HepG2 (cell line): ENCODE results near the gene RPH3AL. TPM values are rescaled to one million over a fixed set of nuclear protein-coding genes. Genes with fewer than 3 reads are reported as not detected.

Experiments
- ATAC-seq: fragments of 200-7000 bp; cut with Tn5 transposase; 3 replicates; pipeline ENCODE4 v1.9.1; 2020; ENCODE audit warnings: mild to moderate bottlenecking, moderate library complexity
- BruUV-seq: library from RNA; stranded (reverse); fragments of 400-500 nt; replicated peaks from 2 replicates; lab custom pipeline; 2021; lab: Mats Ljungman, UMichigan
- CTCF ChIA-PET: fragments of 300-600 bp; formaldehyde crosslinking; extraction: SDS; loops from one replicate; lab custom pipeline; 2021; ENCODE audit warnings: low total read pairs, inconsistent platforms, low intra/inter-chr PET ratio; lab: Yijun Ruan, JAX
- POLR2A ChIA-PET: fragments of 350-600 bp; sonication (Branson Sonifier 250); formaldehyde crosslinking; loops from one replicate; lab custom pipeline; 2020; ENCODE audit warnings: antibody characterized with exemption, inconsistent platforms; lab: Yijun Ruan, JAX
- DNase-seq: peaks from one replicate; pipeline ENCODE4 v3.0.0-alpha.2; 2015; ENCODE audit warnings: low spot score
- FAIRE-seq: peaks from 3 replicates; lab custom pipeline; 2011; peaks lifted over from hg19 to GRCh38; lab: Jason Lieb, UNC
- H2AFZ ChIP-seq: one replicate; pipeline ENCODE4 v1.6.1; 2011; ENCODE audit warnings: low read length, inconsistent platforms
- H3K27ac ChIP-seq: fragments of 300-600 bp; 3 replicates; pipeline ENCODE4 v1.8.0; 2011; ENCODE audit warnings: mixed run types, mild to moderate bottlenecking, mixed read lengths, low read length, inconsistent platforms; ENCODE audit not compliant: insufficient read depth; ENCODE audit errors: extremely low read length
- H3K27me3 ChIP-seq, 2 experiments: fragments of 200-600 bp in 1 of 2; 2 replicates in 1 of 2; 3 replicates in 1 of 2; pipeline versions ENCODE4 v1.6.0 to v1.8.0; 2011; ENCODE audit warnings: low read length in 2 of 2, mild to moderate bottlenecking in 2 of 2, moderate library complexity in 2 of 2, inconsistent platforms in 1 of 2; ENCODE audit not compliant: insufficient read depth in 2 of 2, control insufficient read depth in 1 of 2
- H3K36me3 ChIP-seq, 2 experiments: fragments of 200-600 bp in 1 of 2; replicated peaks in 1 of 2; 2 replicates in 1 of 2; 3 replicates in 1 of 2; pipeline versions ENCODE4 v1.5.1 to v1.8.0; 2011; ENCODE audit warnings: low read length in 2 of 2, inconsistent platforms in 1 of 2; ENCODE audit not compliant: insufficient read depth in 2 of 2, control insufficient read depth in 1 of 2
- H3K4me1 ChIP-seq: 2 replicates; pipeline ENCODE4 v1.5.1; 2012; ENCODE audit warnings: low read length, inconsistent platforms; ENCODE audit not compliant: insufficient read depth
- H3K4me2 ChIP-seq: 2 replicates; pipeline ENCODE4 v1.6.0; 2011; ENCODE audit warnings: low read depth, low read length, inconsistent platforms
- H3K4me3 ChIP-seq, 3 experiments: fragments of 200-600 bp in 1 of 3; sonication (generic), shearing (Covaris generic) in 1 of 3; replicated peaks in 1 of 3; 2 replicates each; pipeline ENCODE4 v1.5.1; 2011 to 2016; ENCODE audit warnings: low read length in 3 of 3, inconsistent platforms in 2 of 3, low read depth in 2 of 3, mild to moderate bottlenecking in 2 of 3, control low read depth in 1 of 3, mixed read lengths in 1 of 3; ENCODE audit not compliant: insufficient read depth in 1 of 3
- H3K79me2 ChIP-seq: one replicate; pipeline ENCODE4 v1.6.1; 2011; ENCODE audit warnings: low read length, inconsistent platforms; ENCODE audit not compliant: insufficient read depth
- H3K9ac ChIP-seq: 2 replicates; pipeline ENCODE4 v1.6.0; 2011; ENCODE audit warnings: mild to moderate bottlenecking, low read depth, low read length, inconsistent platforms; ENCODE audit not compliant: insufficient read depth
- H3K9me3 ChIP-seq: 2 replicates; pipeline ENCODE4 v1.5.1; 2012; ENCODE audit warnings: mild to moderate bottlenecking, low read length
- H4K20me1 ChIP-seq: 2 replicates; pipeline ENCODE4 v1.6.0; 2011; ENCODE audit warnings: inconsistent platforms, mild to moderate bottlenecking, low read length, moderate library complexity; ENCODE audit not compliant: insufficient read depth
- ATF7 ChIP-seq, 2 experiments: fragments of 450-650 bp in 1 of 2; sonication (generic) in 1 of 2; formaldehyde crosslinking in 1 of 2; IDR thresholded peaks; 2 replicates each; pipeline versions ENCODE4 v1.4.0 to v1.6.1; 2016 to 2020; ENCODE audit warnings: antibody characterized with exemption in 1 of 2, mild to moderate bottlenecking in 1 of 2, missing genetic modification reagents in 1 of 2
- BHLHE40 ChIP-seq: IDR thresholded peaks from 2 replicates; pipeline ENCODE4 v1.6.1; 2011; ENCODE audit warnings: low read length, improper control_type of control experiment
- HNRNPK ChIP-seq: fragments of 200-400 bp; formaldehyde crosslinking; IDR thresholded peaks from 2 replicates; pipeline ENCODE4 v1.6.1; 2018; ENCODE audit warnings: low read length, low read depth, moderate library complexity, mild to moderate bottlenecking; ENCODE audit not compliant: poor library complexity, severe bottlenecking
- HOXD1 ChIP-seq: sonication (generic); formaldehyde crosslinking; IDR thresholded peaks from 2 replicates; pipeline ENCODE4 v1.5.0; 2020; ENCODE audit warnings: missing genetic modification reagents
- KDM6A ChIP-seq: IDR thresholded peaks from 2 replicates; pipeline ENCODE4 v1.6.1; 2016; ENCODE audit warnings: low read depth
- MAFG ChIP-seq: sonication (generic); formaldehyde crosslinking; IDR thresholded peaks from 2 replicates; pipeline ENCODE4 v1.5.1; 2020; ENCODE audit warnings: mild to moderate bottlenecking, missing genetic modification reagents
- RBAK ChIP-seq: sonication (generic); formaldehyde crosslinking; IDR thresholded peaks from 2 replicates; pipeline ENCODE4 v1.5.1; 2020; ENCODE audit warnings: mild to moderate bottlenecking, missing genetic modification reagents
- SMAD1 ChIP-seq: sonication (generic); formaldehyde crosslinking; IDR thresholded peaks from 2 replicates; pipeline ENCODE4 v1.4.0; 2020; ENCODE audit warnings: missing genetic modification reagents, low read depth, mild to moderate bottlenecking, borderline replicate concordance
- ZFYVE20 ChIP-seq: sonication (generic); formaldehyde crosslinking; IDR thresholded peaks from 2 replicates; pipeline ENCODE4 v1.8.0; 2023; ENCODE audit warnings: low read depth, mild to moderate bottlenecking, moderate library complexity, missing genetic modification reagents, borderline replicate concordance
- ZNF263 ChIP-seq: sonication (generic); formaldehyde crosslinking; IDR thresholded peaks from 2 replicates; pipeline ENCODE4 v1.4.0; 2020; ENCODE audit warnings: missing genetic modification reagents
- ZNF34 ChIP-seq: sonication (generic); formaldehyde crosslinking; IDR thresholded peaks from 2 replicates; pipeline ENCODE4 v1.4.0; 2020; ENCODE audit warnings: mild to moderate bottlenecking, missing genetic modification reagents, borderline replicate concordance
- WGBS: methylation state at CpG from one replicate; pipeline ENCODE4 v1.1.6; 2017; ENCODE audit warnings: low lambda C conversion rate; 5-methylcytosine and 5-hydroxymethylcytosine counted together
- in situ Hi-C: cut with HindIII; loops from 2 replicates; pipeline ENCODE4 v1.10.0; 2017; ENCODE audit warnings: low pct_unique_long_range_greater_than_20kb; ENCODE audit not compliant: extremely low pct_ligation_motif_present
- intact Hi-C: fragments of 100-400 bp; cut with micrococcal nuclease; formaldehyde crosslinking; loops from one replicate; pipeline ENCODE4 v1.10.0; 2022; ENCODE audit not compliant: unreplicated experiment
- polyA plus RNA-seq, 8 experiments: library from polyadenylated mRNA; depleted of rRNA in 3 of 8; stranded (reverse) in 7 of 8; unstranded in 1 of 8; fragments of >200 nt; fragmentation: Illumina TruSeq in 4 of 8; extraction: Trizol in 4 of 8; gene quantifications; 2 replicates each; pipeline versions ENCODE4 v1.2.1 to v1.2.3, GENCODE V29; 2011 to 2016; ENCODE audit warnings: low read depth in 4 of 8, missing spikeins in 1 of 8, mixed read lengths in 1 of 8; ENCODE audit not compliant: insufficient read depth in 1 of 8
- total RNA-seq, 5 experiments: library from RNA; depleted of rRNA; stranded (reverse); fragments of >200 nt; fragmentation: Illumina TruSeq; extraction: Trizol; gene quantifications; 2 replicates each; pipeline ENCODE4 v1.2.3, GENCODE V29; 2016; ENCODE audit warnings: low read depth in 1 of 5
- TF ChIP-seq, protein P1 (sequence below): sonication (generic); formaldehyde crosslinking; IDR thresholded peaks from 2 replicates; pipeline ENCODE4 v1.5.0; 2020; ENCODE audit warnings: missing genetic modification reagents, mild to moderate bottlenecking, borderline replicate concordance

RPH3AL gene
- total and polyA plus RNA-seq, 2 of the 13 experiments (the other 11 are each of a cell fraction or from before 2014, with no cell fraction given) = 7.8 to 16.4 TPM

DNA sequence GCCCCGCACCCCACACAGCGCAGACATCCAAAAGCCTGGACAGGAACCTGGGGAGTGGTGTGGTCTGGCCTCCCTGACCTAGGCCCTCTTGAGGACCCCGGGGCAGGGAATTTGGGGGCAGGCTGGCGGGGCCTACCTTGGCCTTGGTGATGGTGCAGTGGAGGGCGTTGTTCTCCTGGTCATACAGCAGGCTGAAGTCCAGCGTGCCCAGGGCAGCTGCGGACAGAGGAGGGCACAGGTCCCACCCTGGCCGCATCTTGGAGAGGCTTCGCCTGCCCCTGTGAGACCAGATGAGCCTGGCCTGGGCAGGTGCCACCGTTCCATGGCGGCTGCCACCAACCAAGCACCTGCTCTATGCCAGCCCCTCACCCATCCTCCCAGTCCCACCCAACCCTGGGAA, 180.2 kb downstream of the RPH3AL start:
- 28% methylated on average over 5 of the region's 11 CpGs for WGBS
- intact Hi-C loops = no loop called here
- H3K9ac ChIP-seq = no peak overlapping the region
- no peak overlapping the region for H3K27ac ChIP-seq
- ChIA-PET CTCF (no interaction called here), POLR2A (no interaction called here)
- no peak overlapping the region for H3K4me2 ChIP-seq
- TF ChIP-seq KDM6A (no peak), HNRNPK (no peak), ZNF34 (no peak), RBAK (CRISPR knock-in tag) (no peak), ATF7 (IDR thresholded peaks at IDR 0.05) (no peak), ATF7 (CRISPR knock-in tag; IDR thresholded peaks at IDR 0.05) (no peak), BHLHE40 (no peak)
- no TSS peak for BruUV-seq
- no peaks in the 10 kb centered on the region for H3K79me2 ChIP-seq
- ATAC-seq (no peak; the same call in 1 of the 3 replicates), DNase-seq (no peak), FAIRE-seq (no peak)
- peaks cover 2 to 28% of the 10 kb centered on the region in 2 experiments; a peak in 3 of 5 replicates for H3K27me3 ChIP-seq
- H4K20me1 ChIP-seq = 0 out of 2 replicates have a peak, but pooled peaks cover 4% of the 10 kb centered on the region
- in situ Hi-C loops = no loop called here
- no peaks in the 10 kb centered on the region for H3K4me1 ChIP-seq
- no peak overlapping the region for H3K4me3 ChIP-seq
- no peaks in the 10 kb centered on the region for H3K9me3 ChIP-seq
- no peaks in the 10 kb centered on the region for H3K36me3 ChIP-seq
- H2AFZ ChIP-seq = no peak overlapping the region

DNA sequence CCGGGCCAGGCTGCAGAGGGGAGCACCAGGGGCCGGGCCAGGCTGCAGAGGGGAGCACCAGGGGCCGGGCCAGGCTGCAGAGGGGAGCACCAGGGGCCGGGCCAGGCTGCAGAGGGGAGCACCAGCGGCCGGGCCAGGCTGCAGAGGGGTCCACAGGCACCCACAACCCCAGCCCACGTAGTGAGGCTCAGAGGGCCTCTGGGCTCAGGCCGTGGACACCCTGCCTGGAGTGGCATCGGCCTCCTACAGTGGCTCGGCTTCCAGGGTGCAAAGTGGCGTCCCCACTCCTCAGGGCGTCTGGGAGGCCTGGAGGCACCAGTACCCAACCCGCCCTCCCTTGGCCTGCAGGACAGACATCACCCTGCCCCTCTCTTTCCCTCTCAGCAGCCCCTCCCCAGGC, 180.7 kb downstream of the RPH3AL start:
- H3K4me3 ChIP-seq = no peak overlapping the region
- TF ChIP-seq, protein P1, sequence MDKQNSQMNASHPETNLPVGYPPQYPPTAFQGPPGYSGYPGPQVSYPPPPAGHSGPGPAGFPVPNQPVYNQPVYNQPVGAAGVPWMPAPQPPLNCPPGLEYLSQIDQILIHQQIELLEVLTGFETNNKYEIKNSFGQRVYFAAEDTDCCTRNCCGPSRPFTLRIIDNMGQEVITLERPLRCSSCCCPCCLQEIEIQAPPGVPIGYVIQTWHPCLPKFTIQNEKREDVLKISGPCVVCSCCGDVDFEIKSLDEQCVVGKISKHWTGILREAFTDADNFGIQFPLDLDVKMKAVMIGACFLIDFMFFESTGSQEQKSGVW (CRISPR knock-in tag) = no peak
- TF ChIP-seq SMAD1 (CRISPR knock-in tag) = no peak
- TF ChIP-seq MAFG (CRISPR knock-in tag) = no peak
- no peak for TF ChIP-seq ZFYVE20 (CRISPR knock-in tag)
- TF ChIP-seq ZNF263 (CRISPR knock-in tag) = peak; percentile 76
- no peak for TF ChIP-seq HOXD1 (CRISPR knock-in tag)
- 70% methylated on average over 2 of the region's 13 CpGs for WGBS
- H3K27me3 ChIP-seq = peaks cover 2 to 24% of the 10 kb centered on the region in 2 experiments; a peak in 3 of 5 replicates
- no peaks in the 10 kb centered on the region for H3K36me3 ChIP-seq
- no TSS peak for BruUV-seq
- in situ Hi-C loops = no loop called here
- no peak for DNase-seq
- no peaks in the 10 kb centered on the region for H3K9me3 ChIP-seq
- peak; percentile 28; the same call in 1 of the 3 replicates for ATAC-seq
- no peak overlapping the region for H3K27ac ChIP-seq
- ChIA-PET POLR2A (no interaction called here), CTCF (no interaction called here)
- intact Hi-C loops = no loop called here
- H3K9ac ChIP-seq = no peak overlapping the region
- no peak for FAIRE-seq
- no peaks in the 10 kb centered on the region for H3K4me1 ChIP-seq
- 0 out of 2 replicates have a peak, but pooled peaks cover 4% of the 10 kb centered on the region for H4K20me1 ChIP-seq
- no peaks in the 10 kb centered on the region for H3K79me2 ChIP-seq
- H2AFZ ChIP-seq = no peak overlapping the region
- H3K4me2 ChIP-seq = no peak overlapping the region
